HG03045 (cell line): Measurements from ENCODE around the gene MYO9B.

Experiments used
- ATAC-seq: cut with Tn5 transposase; IDR thresholded peaks from one replicate; pipeline ENCODE4 v1.9.1; 2021; ENCODE audit warnings: mild to moderate bottlenecking, moderate library complexity; ENCODE audit not compliant: unreplicated experiment

MYO9B gene

DNA sequence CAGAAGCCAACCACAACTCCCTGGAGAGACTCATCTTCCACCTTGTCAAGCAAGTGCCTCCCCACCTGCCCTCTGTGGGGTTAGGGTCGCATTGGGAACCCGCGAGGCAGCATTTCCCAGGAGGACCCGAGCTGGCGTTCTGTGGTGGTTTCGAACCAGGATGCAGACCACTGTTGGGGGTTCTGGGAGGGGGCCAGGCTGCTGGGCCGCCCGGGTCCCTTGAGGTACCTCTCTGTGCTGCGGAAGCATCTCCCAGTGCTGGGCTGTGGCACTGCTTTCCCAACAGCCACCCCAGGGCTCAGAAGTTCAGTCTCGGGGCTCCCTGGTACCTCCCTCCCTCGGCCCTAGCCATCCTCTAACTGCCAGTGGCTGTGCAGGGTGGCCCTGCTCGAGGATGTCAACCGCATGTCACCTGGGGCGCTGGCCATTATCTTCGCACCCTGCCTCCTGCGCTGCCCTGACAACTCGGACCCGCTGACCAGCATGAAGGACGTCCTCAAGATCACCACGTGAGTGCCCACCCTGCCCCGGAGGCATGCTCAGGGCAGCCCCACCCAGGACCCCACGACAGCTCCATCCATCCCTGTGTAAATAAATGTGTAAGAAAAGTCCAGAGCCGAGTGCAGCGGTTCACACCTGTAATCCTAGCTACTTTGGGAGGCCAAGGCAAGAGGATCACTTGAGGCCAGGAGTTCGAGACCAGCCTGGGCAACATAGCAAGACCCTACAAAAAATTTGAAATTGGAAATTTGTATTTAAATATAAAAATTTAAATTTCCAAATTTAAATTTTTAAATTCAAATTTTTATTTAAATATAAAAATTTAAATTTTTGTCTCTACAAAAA is 131.4 kb downstream of the MYO9B start:
- ATAC-seq, result no peak

DNA sequence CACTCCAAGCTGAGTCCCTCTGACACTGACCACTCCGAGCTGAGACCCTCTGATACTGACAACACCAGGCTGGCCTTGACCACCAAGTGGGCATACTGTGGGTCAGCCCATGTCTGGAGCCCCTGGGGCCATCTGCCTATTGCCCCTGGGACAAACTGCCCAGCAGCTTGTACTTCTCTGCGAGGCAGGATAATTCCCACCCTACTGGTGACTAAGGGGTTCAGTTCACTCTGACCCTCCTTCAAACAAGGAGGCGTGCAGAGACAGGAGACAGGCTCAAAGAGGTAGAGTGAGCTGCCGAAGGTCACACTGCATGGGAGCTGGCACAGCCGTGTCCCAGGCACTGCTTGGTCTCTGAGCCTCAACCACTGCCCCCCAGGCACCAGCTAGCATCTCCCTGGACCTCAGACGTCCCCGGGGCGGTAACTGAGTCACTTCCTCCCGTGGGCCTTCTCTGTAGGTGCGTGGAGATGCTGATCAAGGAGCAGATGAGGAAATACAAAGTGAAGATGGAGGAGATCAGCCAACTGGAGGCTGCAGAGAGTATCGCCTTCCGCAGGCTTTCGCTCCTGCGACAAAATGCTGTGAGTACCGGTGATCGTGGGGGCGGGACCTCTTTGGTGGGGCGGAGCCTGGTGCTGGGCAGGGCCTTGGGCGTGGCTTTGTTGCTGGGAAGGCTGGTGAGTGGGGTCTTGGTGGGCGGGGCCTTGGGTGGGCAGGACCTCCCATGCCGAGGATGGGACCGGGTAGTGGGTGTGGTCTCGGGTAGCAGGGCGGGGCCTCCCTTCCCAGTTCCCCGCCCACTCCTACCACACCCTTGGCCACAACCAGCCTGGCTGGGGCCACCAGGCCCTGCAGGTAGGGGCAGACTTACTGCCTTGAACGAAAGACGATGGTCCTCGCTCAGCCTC is 133.8 kb downstream of the MYO9B start:
- no peak for ATAC-seq

DNA sequence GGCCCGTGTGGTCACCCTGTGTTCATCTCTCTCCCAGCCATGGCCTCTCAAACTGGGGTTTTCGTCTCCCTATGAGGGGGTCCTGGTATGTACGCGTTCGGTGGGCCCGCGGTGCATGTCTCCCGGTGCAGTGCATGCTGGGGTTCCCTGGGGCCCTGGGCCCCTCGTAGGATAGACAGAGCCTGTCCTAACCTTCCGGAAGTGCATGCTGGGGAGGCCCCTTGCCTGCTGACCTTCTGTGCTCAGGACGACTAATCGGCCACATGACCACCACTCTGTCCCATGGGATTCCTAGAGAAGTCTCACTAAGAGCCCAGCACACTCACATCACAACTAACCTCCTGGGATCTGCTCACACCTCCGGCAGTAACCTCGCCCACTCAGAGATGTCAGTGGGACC is 134.7 kb downstream of the MYO9B start:
- ATAC-seq, result no peak

DNA sequence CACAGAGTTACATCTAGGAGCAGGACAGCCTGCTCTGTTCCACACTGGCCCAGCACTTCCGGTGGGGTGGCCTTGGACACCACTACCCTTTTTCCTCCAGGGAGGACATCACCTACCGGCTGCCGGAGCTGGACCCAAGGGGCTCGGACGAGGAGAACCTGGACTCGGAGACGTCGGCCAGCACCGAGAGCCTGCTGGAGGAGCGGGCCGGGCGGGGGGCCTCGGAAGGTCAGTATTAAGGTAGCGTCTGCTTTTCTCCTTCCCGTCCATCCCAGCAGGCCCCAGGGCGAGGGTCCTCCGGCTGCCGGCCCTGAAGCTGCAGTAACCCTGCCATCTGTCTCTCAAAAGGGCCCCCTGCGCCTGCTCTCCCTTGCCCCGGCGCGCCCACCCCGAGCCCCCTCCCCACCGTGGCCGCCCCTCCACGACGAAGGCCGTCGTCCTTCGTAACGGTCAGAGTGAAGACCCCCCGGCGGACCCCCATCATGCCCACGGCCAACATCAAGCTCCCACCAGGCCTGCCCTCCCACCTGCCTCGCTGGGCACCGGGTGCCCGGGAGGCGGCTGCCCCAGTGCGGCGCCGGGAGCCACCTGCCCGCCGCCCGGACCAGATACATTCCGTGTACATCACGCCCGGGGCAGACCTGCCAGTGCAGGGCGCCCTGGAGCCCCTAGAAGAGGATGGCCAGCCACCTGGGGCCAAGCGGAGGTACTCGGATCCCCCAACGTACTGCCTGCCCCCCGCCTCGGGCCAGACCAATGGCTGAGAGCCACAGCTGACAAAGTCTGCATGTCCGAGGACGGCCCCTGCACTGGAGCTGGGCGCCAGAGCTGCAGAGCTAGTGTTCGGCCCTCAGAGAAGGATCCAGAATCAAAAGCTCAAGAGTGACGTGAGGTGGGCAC is 136.2 kb downstream of the MYO9B start:
- ATAC-seq, result no peak

DNA sequence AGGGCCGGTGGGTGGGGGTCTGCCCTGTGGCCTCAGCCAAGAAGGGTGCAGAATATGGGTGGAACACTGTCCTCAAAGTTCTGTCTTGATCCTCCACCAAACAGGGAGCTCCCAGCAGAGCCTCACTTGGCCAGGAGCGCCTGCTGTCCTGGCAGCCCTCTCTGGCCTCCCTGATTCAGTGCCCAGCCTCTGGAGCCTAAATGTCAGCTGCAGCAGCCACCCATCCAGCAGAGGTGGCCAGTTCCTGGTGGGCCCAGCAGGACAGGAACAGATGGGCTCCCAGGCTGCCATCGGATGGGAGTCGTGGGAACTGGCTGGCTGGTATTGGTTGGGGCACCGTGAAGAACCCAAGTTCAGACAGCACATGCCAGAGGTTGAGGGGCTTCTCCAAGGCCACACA is 137.8 kb downstream of the MYO9B start:
- no peak for ATAC-seq

DNA sequence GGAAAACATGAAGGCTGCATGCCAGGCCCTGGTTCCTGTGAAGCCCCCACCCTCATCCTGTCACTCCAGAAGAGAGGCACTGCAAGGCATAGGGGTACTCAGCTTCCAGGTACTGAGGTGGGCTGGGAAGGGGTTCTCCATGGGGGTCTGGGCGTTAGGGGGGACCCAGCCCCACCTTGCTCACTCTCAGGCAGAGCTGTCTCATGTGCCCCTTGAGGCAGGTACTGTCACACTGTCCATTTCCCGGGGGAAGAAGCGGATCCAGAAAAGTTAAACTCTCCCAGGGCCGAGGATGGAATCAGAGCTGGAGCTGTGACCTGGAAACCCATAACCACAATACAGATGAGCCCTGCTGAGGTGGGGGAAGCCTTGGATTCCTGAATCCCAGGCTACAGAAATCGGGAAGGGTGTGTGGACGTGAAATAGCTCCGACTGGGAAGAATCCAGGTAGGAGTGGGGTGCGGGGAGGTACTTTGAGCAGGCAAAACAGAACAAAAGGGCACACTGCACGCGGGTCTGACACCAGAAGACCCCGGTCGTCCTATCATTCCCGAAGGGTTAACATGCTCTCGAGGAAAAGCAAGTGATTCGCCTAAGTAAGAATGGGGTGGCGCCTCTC is 139.0 kb downstream of the MYO9B start:
- no peak for ATAC-seq

DNA sequence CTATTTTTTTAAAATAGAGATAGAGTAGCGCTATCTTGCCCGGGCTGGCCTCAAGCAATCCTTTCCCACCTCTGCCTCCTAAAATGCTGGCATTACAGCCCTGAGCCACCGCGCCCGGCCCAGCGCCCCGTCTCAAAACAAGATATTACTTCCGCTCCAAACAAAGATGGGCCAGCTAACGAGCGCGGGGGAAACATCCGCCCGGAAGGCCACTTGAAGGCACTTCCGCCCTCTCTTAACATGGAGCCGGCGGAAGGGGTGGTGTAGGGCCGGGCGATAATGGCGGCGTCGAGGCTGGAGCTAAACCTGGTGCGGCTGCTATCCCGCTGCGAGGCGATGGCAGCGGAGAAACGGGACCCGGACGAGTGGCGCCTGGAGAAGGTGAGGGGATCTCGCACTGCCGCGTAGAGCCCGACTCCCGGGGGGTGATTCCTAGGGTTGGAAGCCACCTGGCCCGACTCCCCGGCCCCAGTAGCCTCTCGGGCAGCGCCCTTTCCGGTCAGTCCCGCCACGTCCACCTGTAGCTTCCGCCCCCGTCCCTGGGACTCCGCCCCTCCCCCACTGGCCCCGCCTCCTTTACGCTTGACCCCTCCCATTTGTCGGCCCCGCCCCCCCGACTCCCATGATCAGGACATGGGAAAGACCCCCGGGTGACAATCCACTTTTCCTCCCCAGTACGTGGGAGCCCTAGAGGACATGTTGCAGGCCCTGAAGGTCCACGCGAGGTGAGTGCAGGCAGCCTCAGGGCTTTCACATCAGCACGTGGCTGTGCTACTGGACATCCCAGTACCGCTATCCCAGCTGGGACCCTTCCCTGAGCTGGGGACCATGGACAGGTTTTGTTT is 139.8 kb downstream of the MYO9B start, which contains the start of gene USE1:
TSS of gene USE1 (plus strand) at position 231 of the 845 bp plus-strand sequence. CDS start at position 280, 49 bp downstream.
- ATAC-seq, result peak; percentile 75

DNA sequence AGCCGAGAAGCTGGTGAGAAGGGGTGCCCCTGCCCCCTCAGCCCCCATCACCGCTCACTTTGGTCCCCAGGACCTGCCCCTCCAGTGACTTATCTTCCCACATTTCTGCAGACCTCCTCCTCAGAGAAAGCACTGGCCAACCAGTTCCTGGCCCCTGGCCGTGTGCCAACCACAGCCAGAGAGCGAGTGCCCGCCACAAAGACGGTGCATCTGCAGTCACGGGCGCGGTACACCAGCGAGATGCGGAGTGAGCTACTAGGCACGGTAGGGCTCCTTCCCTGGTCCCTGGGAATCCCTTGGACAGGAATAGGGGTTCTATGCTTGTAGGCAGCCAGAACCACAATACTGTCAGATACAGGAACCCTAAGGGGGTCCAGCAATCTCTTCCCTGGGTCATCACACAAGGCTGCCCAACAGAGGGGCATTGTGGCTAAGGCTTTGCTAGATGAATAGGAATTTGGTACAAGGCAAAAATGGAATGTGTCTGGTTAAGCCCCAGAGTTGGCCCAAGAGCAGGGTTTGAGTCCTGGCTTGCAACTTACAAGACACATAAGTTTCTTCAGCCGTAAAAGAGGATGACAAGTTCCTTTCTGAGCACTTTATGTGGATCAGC is 140.6 kb downstream of the MYO9B start:
- ATAC-seq, result no peak

DNA sequence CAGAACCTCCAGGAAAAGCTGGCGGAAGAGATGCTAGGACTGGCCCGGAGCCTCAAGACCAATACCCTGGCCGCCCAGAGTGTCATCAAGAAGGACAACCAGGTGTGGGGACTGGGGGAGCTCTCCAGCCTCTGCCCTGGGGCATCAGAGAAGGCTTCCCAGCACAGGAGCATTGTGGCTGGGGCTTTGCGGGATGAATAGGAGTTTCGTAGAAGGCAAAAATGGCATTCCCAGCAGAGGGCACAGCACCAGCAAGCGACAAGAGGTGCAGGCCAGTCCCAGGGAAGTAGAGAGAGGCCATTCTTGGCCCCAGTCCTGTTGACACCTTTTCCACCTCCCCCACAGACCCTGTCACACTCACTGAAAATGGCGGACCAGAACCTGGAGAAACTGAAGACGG is 143.7 kb downstream of the MYO9B start:
- no peak for ATAC-seq

DNA sequence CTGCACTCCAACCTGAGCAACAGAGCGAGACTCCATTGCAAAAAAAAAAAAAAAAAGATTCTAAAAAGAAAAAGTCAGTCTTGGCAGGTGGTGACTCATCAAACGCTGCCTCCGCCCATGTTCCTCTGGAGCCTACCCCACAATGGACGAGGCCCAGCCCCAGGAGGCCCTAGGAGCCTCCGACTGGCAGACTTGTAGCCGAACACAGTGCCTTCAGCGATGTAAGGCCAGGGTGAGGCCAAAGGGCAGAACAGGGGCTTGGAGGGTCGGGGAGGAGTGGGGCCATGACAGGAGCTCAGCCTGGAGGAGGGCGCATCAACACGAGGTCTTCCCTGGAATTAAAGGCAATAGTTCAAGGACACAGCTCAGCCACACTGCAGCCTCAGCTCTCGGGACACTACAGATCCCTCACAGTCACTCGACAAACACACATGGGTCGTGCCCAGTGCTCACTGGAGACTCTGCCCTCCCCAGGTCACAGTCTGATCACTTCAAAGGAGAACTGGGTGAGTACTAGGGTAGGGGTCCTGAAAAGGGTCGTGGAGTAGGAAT is 144.7 kb downstream of the MYO9B start:
- no peak for ATAC-seq

DNA sequence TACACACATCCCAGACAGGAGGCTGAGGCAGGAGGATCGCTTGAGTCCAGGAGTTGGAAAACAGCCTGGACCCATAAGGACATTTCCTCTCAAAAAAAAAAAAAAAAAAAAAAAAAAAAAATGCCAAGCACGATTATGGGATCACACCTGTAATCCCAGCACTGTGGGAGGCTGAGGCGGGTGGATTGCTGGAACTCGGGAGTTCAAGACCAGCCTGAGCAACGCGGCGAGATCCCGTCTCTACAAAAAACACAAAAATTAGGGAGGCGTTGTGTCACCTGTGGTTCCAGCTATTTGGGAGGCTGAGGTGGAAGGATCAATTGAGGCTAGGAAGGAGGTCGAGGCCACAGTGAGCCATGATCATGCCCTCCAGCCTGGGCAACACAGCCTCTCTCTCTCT is 149.5 kb downstream of the MYO9B start:
- ATAC-seq, result no peak

DNA sequence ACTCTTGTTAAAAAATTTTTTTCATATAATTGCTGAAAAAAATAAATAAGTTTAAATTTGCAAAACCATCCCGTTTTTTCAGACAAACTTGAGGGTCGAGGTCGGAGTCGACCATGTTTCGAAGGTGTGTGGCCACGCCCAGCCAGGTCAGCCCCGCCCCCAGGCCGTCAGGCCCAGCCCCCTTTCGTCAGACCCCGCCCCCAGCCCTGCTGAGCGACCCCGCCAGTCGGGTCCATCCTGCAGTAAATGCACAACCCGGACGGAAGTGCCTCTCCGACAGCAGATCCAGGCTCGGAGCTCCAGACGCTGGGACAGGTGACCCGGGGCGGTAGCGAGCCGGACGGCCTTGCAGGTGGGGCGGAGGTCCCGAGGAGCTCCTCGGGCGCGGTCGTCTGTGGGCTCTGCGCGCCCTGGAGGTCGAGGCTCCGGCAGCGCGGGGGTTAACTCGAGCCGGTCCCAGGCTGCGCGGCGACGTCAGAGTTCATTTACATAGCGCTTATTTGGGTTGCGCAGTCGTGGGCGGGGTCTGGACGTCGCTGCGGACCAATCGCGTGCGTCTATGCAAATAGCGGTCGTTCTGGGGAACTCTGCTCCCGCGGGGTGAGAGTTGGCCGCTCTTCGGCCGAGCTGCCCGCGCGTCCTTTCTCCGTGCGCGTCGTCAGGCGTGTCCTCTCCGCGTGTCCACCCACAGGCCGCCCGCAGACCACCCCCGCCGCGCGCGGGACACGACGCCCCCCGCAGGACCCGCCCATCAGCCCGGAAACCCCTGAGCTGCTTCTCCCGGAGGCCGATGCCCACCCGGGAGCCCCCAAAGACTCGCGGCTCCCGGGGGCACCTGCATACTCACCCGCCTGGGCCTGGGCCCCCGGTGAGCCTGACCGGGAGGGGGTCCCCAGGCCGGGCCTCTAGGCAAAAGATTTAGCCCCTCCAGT is 150.7 kb downstream of the MYO9B start, which contains the start of gene OCEL1:
TSS of gene OCEL1 (plus strand) at position 225 of the 932 bp plus-strand sequence. CDS start at position 247, 22 bp downstream.
- ATAC-seq, result peak; percentile 93

DNA sequence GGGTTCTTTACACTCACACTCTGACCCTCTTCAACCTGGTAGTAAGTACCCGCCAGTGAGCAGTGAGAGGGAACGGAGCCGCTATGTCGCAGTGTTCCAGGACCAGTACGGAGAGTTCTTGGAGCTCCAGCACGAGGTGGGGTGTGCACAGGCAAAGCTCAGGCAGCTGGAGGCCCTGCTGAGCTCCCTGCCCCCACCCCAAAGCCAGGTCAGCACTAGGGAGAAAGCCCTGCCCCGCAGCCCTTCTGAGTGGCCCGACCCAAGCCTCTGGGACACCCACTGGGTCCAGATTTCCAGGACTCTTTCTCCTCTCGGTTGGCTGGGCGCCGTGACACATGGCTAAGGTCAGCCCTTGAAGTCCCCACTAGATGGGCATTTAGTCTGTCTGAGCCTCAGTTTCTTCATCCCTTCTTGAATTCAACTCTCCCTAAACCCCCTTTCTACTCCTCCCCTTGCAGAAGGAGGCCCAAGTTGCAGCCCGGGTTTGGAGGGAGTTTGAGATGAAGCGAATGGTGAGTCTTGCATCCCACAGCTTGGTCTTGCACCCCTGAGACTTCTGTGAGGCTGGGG is 152.3 kb downstream of the MYO9B start:
- ATAC-seq, result no peak

DNA sequence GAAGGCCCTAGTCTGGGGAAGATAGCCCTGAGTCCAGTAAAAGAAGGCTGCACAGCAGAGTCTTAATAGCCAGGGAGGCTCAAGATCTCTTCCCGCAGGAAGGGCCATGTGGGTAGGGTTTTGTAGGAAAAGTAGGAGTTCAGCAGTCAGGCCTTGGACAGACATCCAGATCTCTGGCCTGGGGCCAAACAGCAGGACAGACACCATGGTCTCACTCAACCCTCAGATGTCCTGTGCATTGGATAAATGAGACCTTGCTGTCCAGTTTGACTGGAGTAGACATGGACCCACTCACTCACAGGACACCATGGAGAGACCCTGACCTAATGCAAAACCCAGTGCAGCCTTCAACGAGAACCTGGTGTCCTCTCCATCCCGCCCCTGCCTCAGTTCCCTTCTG is 154.3 kb downstream of the MYO9B start:
- no peak for ATAC-seq

DNA sequence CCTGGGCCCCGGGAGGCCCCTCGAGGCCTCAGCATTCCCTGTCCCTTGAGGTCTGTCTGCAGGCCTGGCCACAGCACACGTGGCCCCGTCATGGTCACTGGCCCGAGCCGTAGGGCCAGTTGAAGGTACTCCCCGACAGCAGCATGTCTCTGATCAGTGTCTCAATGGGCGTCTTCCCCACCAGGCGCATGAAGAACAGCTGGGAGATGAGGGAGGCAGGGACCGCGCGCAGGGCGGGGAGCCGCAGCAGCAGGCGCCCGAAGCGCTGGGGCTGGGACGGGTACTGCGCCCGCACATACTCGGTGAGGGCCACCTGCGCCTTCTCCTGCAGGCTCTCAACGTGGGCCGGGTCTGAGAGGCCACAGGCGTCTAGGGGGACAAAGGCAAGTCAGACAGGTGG is 156.7 kb downstream of the MYO9B start:
- ATAC-seq, result no peak

DNA sequence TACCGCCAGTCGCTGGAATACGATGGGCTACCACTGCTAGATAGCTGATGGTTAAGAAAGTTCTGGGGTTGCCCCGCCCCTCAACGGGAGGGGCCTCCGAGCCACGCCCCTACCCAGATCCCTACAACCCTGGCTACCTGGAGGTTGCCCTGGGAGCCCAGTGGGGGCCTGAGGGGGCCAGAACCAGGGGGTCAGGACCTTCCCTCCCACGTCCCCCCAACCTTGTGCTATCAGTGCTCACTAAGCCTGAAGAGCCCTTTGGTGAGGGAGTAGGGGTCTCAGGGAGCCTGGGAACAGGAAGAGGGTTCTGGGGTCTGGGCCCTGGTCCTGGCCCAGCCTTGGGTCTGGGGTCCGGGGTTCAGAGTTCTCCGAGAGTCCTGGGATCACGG is 159.3 kb downstream of the MYO9B start:
- ATAC-seq, result no peak

DNA sequence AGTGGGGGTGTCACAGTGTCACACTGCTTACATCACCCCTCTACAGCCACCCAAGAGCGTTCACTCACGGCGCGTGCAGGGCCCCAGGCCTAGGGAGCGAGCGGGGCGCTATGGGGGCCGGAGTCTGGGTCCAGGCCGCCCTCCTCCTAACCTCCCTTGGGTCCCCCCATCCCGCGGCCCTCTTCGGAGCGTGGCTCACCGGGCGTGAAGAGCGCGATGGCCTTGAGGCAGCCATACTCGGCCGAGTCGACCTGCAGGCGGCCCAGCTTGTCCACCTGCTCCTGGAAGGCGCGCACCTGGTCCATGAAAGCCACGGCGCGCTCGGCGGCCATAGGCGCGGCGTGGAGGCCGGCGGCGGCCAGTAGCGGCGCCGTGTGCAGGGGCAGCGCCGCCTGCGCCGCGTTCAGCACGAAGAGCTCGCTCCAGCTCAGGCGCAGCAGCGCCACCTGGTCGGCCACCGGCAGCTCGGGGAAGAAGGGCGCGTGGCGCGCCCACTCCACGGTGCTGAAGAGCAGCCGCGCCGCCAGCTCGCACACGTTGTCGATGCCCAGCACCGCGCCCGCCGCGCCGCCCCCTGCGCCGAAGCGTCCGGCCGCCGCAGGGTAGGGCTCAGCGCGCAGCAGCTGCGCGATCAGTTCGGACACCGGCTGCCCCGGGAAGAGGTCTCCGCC is 159.9 kb downstream of the MYO9B start:
- ATAC-seq, result peak; percentile 63
